ENCODE measurements around the gene ZNF292. TPM values are rescaled to one million over a fixed set of nuclear protein-coding genes. Genes with fewer than 3 reads are reported as not detected.

ZNF292 gene
- 10 to 100 TPM; 35.5 to 48.3 (median 43.9) TPM for total RNA-seq

DNA sequence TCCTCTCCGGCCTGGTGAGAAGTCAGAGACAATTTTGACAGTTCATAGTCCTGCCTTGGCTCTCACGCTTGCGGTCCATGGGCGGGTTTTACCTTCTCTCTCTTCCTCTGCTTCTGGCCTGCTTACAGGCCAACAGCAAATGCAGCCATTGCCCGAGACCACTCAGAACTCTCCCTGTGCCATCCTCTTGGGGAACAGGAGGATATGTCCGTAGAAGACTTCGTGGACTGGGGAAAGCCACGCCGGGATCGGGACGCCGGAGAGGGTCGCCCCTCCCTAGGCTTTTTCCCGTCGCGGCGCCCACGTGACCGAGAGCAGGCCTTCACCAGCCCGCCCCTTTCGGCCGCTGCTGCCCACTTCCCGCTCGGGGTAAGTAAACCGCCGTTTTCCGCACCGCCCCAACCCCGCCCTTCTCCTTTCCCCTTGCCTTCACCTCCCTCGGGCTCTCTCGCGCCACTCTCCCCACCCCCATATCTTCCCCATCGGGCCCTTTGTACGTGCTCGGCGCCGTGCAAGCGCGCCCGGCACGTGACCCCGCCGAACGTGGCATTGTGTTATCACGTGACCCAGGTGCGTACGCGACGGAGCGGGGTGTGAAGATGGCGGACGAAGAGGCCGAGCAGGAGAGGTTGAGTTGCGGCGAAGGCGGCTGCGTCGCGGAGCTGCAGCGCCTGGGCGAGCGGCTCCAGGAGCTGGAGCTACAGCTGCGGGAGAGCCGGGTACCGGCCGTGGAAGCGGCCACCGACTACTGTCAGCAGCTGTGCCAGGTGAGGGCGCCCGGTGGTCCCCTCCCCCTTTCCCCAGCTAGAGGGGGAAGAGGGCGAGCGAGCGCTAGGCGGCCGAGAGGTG, at the start of gene ZNF292:
ZNF292 (plus strand) TSS at position 573 of the 849 bp plus-strand sequence; CDS start at position 600, 27 bp downstream.
- H3K4me1 ChIP-seq, result peaks cover 0 to 60% (median 23%) of the 10 kb centered on the region in 4 donors
- 0 to 1% methylated on average over 38 to 75 of the region's 75 CpGs for WGBS, 2 donors

DNA sequence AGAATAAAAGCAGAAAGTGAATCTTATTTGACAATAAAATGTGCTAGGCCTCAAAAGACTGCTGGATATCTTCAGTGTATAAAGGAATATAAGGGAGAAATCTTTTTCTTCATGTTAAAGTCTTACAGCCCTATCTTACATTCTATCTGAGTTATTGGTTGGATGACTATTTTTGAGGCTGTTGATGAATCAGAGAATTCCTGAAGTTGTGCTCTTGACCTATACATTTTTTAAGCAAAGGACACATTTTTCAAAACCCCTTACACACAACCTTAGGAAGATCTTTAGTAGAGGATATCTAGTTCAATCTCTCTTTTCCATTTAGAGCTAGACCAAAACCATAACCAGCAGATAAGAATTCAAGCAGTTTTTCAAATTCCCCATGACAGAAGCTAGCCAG, 49.5 kb upstream of the ZNF292 start:
- Histone ChIP-seq H3K9me3 (no peaks in the 10 kb centered on the region), H3K4me3 (no peak overlapping the region), H3K4me1 (no peaks in the 10 kb centered on the region), H3K36me3 (no peaks in the 10 kb centered on the region), H3K27ac (no peak overlapping the region), H3K27me3 (no peaks in the 10 kb centered on the region)
- no peak for DNase-seq (ENCODE audit: low spot score in 2 of 2)
- TF ChIP-seq, protein P1, sequence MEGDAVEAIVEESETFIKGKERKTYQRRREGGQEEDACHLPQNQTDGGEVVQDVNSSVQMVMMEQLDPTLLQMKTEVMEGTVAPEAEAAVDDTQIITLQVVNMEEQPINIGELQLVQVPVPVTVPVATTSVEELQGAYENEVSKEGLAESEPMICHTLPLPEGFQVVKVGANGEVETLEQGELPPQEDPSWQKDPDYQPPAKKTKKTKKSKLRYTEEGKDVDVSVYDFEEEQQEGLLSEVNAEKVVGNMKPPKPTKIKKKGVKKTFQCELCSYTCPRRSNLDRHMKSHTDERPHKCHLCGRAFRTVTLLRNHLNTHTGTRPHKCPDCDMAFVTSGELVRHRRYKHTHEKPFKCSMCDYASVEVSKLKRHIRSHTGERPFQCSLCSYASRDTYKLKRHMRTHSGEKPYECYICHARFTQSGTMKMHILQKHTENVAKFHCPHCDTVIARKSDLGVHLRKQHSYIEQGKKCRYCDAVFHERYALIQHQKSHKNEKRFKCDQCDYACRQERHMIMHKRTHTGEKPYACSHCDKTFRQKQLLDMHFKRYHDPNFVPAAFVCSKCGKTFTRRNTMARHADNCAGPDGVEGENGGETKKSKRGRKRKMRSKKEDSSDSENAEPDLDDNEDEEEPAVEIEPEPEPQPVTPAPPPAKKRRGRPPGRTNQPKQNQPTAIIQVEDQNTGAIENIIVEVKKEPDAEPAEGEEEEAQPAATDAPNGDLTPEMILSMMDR (IDR thresholded peaks at IDR 0.05), result no peak
- TF ChIP-seq POLR2A (IDR thresholded peaks at IDR 0.05) (no peak), EP300 (IDR thresholded peaks at IDR 0.05) (no peak)

More for the DNA sequence above, at the start of gene ZNF292:
- DNase-seq (ENCODE audit: low spot score in 2 of 2), result peak; percentile 95 to 97
- H3K27ac ChIP-seq, result peak within 1 kb of the TSS; percentile 95 to 99 (median 96)
- peak; percentile 57 to 98 for TF ChIP-seq EP300 (IDR thresholded peaks at IDR 0.05)
- TF ChIP-seq POLR2A (IDR thresholded peaks at IDR 0.05), result peak in 1 of 2 donors; percentile 70
- TF ChIP-seq, protein P1 (IDR thresholded peaks at IDR 0.05), result peak in 1 of 5 experiments; percentile 45
- H3K9me3 ChIP-seq, result no peaks in the 10 kb centered on the region
- H3K27me3 ChIP-seq, result no peaks in the 10 kb centered on the region
- no peaks in the 10 kb centered on the region for H3K36me3 ChIP-seq
- H3K4me3 ChIP-seq, result peak within 1 kb of the TSS; percentile 90 to 94 (median 92)

DNA sequence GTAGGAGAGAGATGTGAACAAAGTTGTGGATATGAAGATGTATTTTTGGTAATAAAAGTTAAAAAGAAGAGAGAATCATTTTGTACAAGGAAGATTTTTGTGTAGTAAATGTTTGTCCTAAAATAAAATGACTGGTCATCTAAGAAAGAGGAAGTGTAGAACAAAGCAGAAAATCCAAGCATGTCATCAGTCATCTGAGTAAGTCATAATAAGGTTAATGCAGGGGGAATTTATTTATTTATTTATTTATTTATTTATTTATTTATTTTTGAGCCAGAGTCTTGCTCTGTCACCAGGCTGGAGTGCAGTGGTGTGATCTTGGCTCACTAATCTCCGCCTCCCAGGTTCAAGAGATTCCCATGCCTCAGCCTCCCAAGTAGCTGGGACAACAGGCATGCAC, 44.7 kb upstream of the ZNF292 start:
- Histone ChIP-seq H3K4me1 (no peaks in the 10 kb centered on the region), H3K9me3 (no peaks in the 10 kb centered on the region), H3K36me3 (no peaks in the 10 kb centered on the region), H3K27ac (no peak overlapping the region), H3K27me3 (no peaks in the 10 kb centered on the region), H3K4me3 (no peak overlapping the region)
- 92 to 94% methylated on average over 1 of the region's 1 CpG for WGBS, 2 donors
- no peak for TF ChIP-seq EP300 (IDR thresholded peaks at IDR 0.05)
- no peak for DNase-seq (ENCODE audit: low spot score in 2 of 2)

DNA sequence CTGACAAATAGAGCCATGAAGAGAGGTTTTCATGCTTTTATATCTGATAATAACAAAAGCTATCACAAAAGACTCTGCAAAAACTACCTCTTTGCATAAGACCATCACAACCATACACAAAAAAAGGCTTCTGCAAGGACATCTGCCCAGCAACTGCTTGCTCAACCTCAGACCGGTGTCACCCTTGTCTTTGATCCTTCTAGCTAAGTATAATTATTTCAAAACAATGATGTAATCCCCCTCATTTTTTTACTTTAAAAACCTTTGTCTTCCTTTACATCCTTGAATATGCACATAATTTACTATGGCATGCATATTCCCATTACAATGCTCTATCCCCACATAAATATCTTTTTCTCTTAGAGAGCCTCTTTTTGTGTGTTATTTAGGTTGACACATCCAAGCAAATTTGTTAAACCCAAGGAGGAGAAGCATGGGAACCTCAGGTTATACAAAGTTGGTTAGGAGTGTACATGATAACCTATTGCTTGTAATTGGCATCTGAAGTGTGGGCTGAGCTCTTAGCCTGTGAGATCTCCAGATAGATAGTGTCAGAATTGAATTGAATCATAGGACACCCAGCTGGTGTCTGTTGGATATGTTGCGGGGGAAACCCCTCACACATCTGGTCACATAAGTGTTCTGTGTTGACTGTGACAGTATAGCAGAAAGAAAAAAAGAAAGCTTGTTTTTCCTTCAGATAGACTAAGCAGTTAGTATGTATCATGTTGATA, 39.8 kb upstream of the ZNF292 start:
- Histone ChIP-seq H3K27ac (no peak overlapping the region), H3K4me1 (no peaks in the 10 kb centered on the region), H3K4me3 (no peak overlapping the region), H3K9me3 (no peaks in the 10 kb centered on the region), H3K36me3 (no peaks in the 10 kb centered on the region), H3K27me3 (no peaks in the 10 kb centered on the region)
- TF ChIP-seq EP300 (IDR thresholded peaks at IDR 0.05) (no peak), POLR2A (IDR thresholded peaks at IDR 0.05) (no peak)
- TF ChIP-seq, protein P1 (IDR thresholded peaks at IDR 0.05), result no peak
- 74 to 76% methylated on average over 2 of the region's 2 CpGs for WGBS, 2 donors
- no peak for DNase-seq (ENCODE audit: low spot score in 2 of 2)

DNA sequence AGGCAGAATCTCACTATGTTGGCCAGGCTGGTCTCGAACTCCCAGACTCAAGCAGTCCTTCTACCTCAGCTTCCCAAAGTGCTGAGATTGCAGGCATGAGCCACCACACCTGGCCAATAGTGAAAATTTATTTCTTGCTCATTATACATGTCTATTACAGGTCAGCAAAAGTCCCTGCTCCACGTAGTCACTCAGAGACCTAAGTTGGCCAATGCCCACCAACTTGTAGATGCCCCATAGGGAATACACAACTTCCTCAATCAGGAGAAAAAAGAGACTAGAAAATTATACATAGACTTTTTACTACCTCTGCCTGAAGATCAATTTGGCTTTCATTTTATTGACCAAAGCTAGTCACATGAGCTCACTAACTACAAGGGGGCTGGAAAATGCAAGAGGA, 38.4 kb upstream of the ZNF292 start:
- H3K27ac ChIP-seq, result no peak overlapping the region
- 83 to 89% methylated on average over 2 of the region's 2 CpGs for WGBS, 2 donors
- no peaks in the 10 kb centered on the region for H3K4me1 ChIP-seq
- no peaks in the 10 kb centered on the region for H3K9me3 ChIP-seq
- H3K4me3 ChIP-seq, result no peak overlapping the region
- TF ChIP-seq, protein P1 (IDR thresholded peaks at IDR 0.05), result no peak
- no peak for TF ChIP-seq POLR2A (IDR thresholded peaks at IDR 0.05)
- no peak for TF ChIP-seq EP300 (IDR thresholded peaks at IDR 0.05)
- H3K27me3 ChIP-seq, result peaks cover 0 to 3% of the 10 kb centered on the region in 2 donors
- H3K36me3 ChIP-seq, result no peaks in the 10 kb centered on the region
- DNase-seq (ENCODE audit: low spot score in 2 of 2), result no peak

All from tibial nerve (tissue), 4 donors.